ENCODE data around the gene ZDHHC1.

ZDHHC1 gene

DNA sequence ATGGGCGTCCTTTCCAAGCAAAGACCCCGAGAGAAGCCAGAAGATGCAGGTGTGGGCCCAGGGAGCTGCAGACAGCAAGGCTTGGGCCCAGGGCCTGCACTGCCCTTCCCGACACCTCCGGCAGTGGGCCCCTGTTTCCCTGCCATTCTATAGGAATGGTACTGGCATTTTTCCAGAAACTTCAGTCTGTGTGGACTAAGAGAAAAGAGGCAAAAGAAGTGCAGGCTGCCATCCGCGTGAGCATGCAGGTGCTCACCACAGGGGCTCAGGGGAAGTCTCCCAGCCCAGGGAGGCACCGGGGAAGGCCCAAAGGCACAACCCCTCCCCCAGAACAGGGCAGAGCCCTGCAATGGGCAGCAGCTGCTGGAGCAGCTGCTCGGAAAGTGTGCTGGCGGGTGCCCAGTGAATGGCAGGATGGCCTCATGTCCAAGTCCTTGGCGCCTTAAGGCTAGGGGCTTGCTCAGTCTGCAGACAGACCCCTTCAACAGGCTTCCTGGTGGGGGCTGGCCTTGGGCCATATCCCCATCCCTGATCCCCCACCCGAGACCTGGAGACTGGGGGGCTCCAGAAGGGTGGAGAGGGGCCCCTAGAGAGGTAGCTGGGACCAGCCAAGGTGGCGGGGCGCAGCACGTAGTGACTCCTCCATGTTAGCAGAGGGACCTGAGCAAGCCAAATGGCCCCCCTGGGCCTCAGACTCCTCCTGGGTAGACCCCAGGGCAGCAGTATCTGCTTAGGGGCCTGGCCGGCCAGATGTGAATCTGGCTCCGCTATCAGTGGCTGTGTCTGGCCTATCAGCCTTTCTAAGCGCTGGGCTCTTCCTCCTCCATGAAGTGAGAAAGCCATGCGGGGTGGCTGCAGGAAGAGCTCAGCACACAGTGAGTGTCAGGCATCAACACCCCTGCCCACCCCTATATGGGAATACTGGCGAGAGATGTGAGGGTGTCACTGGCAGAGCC, 16.2 kb downstream of the ZDHHC1 start:
- H3K27ac ChIP-seq (replicated peaks), result no peak overlapping the region
- H3K27me3 ChIP-seq (ENCODE audit: insufficient read depth, poor library complexity, severe bottlenecking), result no peaks in the 10 kb centered on the region
- no peak overlapping the region for H3K4me3 ChIP-seq (replicated peaks; ENCODE audit: insufficient read depth, low read length)
- TF ChIP-seq POLR2AphosphoS5 (IDR thresholded peaks at IDR 0.05; ENCODE audit: low read depth) (no peak), SPI1 (IDR thresholded peaks at IDR 0.05; ENCODE audit: borderline replicate concordance, low read depth) (no peak), GABPA (IDR thresholded peaks at IDR 0.05; ENCODE audit: low read depth) (no peak)
- TF ChIP-seq, protein P1, sequence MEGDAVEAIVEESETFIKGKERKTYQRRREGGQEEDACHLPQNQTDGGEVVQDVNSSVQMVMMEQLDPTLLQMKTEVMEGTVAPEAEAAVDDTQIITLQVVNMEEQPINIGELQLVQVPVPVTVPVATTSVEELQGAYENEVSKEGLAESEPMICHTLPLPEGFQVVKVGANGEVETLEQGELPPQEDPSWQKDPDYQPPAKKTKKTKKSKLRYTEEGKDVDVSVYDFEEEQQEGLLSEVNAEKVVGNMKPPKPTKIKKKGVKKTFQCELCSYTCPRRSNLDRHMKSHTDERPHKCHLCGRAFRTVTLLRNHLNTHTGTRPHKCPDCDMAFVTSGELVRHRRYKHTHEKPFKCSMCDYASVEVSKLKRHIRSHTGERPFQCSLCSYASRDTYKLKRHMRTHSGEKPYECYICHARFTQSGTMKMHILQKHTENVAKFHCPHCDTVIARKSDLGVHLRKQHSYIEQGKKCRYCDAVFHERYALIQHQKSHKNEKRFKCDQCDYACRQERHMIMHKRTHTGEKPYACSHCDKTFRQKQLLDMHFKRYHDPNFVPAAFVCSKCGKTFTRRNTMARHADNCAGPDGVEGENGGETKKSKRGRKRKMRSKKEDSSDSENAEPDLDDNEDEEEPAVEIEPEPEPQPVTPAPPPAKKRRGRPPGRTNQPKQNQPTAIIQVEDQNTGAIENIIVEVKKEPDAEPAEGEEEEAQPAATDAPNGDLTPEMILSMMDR (IDR thresholded peaks at IDR 0.05; ENCODE audit: insufficient read depth, low read length), result no peak
- TF ChIP-seq, protein P2, sequence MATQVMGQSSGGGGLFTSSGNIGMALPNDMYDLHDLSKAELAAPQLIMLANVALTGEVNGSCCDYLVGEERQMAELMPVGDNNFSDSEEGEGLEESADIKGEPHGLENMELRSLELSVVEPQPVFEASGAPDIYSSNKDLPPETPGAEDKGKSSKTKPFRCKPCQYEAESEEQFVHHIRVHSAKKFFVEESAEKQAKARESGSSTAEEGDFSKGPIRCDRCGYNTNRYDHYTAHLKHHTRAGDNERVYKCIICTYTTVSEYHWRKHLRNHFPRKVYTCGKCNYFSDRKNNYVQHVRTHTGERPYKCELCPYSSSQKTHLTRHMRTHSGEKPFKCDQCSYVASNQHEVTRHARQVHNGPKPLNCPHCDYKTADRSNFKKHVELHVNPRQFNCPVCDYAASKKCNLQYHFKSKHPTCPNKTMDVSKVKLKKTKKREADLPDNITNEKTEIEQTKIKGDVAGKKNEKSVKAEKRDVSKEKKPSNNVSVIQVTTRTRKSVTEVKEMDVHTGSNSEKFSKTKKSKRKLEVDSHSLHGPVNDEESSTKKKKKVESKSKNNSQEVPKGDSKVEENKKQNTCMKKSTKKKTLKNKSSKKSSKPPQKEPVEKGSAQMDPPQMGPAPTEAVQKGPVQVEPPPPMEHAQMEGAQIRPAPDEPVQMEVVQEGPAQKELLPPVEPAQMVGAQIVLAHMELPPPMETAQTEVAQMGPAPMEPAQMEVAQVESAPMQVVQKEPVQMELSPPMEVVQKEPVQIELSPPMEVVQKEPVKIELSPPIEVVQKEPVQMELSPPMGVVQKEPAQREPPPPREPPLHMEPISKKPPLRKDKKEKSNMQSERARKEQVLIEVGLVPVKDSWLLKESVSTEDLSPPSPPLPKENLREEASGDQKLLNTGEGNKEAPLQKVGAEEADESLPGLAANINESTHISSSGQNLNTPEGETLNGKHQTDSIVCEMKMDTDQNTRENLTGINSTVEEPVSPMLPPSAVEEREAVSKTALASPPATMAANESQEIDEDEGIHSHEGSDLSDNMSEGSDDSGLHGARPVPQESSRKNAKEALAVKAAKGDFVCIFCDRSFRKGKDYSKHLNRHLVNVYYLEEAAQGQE (IDR thresholded peaks at IDR 0.05; ENCODE audit: insufficient replicate concordance, low read depth), result no peak
- DNase-seq (ENCODE audit: low read depth in 1 of 2, low spot score in 1 of 2), result no peak

DNA sequence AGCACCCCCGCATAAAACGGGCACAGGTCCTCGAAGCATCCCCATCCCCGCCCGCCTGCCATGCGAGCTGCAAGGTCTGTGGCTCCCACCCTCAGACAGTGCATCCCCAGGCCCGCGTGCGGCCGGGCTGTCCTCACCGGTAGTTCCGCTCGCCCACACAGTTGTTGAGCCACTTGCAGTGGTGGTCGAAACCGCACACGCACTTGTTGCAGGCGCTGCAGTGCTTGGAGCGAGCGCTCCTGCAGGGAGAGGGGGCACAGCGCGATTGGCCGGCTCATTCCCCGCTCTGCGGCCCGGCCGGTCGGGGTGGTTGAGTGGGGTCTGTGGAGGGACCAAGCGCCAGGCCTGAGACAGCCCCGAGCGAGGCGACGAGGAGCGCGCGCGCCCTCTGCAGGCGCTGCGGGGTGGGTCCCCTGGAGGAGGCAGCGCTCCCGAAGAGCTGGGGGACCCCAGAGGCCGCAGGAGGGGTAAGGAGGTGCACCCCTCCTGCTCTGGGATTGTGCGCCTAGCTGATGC, 17.0 kb downstream of the ZDHHC1 start:
- Histone ChIP-seq H3K4me3 (replicated peaks; ENCODE audit: insufficient read depth, low read length) (no peak overlapping the region), H3K27me3 (ENCODE audit: insufficient read depth, poor library complexity, severe bottlenecking) (peaks cover under 1% of the 10 kb centered on the region), H3K27ac (replicated peaks) (no peak overlapping the region)
- TF ChIP-seq SPI1 (IDR thresholded peaks at IDR 0.05; ENCODE audit: borderline replicate concordance, low read depth), result no peak
- TF ChIP-seq, protein P1 (IDR thresholded peaks at IDR 0.05; ENCODE audit: insufficient read depth, low read length), result peak; percentile 53
- peak in 1 of 2 experiments; percentile 36 for DNase-seq (ENCODE audit: low read depth in 1 of 2, low spot score in 1 of 2)

DNA sequence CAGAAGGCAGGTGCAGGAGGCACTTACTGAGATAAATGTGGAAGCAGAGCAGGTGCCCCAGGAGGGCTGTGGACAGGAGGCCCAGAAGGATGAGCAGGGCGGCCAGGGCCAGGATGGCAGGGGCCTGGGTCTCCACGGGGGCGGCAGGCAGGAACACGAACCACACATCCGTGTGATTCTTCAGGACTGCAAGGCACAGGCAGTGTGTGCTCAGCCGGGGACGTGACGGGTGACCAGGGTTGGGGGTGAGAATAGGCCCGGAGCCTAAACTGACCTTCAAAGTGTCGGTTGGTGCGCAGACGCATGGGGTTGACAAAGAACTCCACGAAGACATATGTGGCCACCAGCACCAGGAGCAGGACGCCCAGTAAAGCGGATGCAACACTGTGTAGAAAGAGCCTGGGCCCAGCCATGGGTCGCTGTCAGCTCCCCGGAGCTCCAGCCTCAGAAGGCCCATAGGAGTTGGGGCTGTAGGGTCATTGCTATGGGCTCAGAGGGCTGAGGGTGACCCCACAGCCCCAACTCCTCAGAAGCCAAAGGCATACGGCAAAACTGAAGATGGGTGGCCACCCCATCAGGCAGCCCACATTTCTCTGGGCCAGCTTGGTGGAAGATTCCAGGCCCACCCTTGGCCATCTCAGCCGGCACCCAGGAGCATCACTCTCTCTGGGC, 17.6 kb downstream of the ZDHHC1 start:
- H3K4me3 ChIP-seq (replicated peaks; ENCODE audit: insufficient read depth, low read length), result no peak overlapping the region
- peaks cover 6% of the 10 kb centered on the region for H3K27me3 ChIP-seq (ENCODE audit: insufficient read depth, poor library complexity, severe bottlenecking)
- no peak for DNase-seq (ENCODE audit: low read depth in 1 of 2, low spot score in 1 of 2)
- H3K27ac ChIP-seq (replicated peaks), result no peak overlapping the region
- TF ChIP-seq GABPA (IDR thresholded peaks at IDR 0.05; ENCODE audit: low read depth), result no peak
- TF ChIP-seq, protein P2 (IDR thresholded peaks at IDR 0.05; ENCODE audit: insufficient replicate concordance, low read depth), result no peak
- TF ChIP-seq, protein P1 (IDR thresholded peaks at IDR 0.05; ENCODE audit: insufficient read depth, low read length), result no peak
- no peak for TF ChIP-seq SPI1 (IDR thresholded peaks at IDR 0.05; ENCODE audit: borderline replicate concordance, low read depth)
- no peak for TF ChIP-seq POLR2AphosphoS5 (IDR thresholded peaks at IDR 0.05; ENCODE audit: low read depth)
